IPS-11a (cell line): ENCODE data around the gene MYO3A.
"Not testable (repeated sequence)": the region's sequence is repeated elsewhere in the genome, so short reads cannot be mapped to it uniquely, and the experiment has no call there.

ENCODE experiments used
- H3K4me3 ChIP-seq: one replicate; pipeline ENCODE4 v1.5.1; 2013; ENCODE audit warnings: low read depth, low read length, control low read depth

MYO3A gene

DNA sequence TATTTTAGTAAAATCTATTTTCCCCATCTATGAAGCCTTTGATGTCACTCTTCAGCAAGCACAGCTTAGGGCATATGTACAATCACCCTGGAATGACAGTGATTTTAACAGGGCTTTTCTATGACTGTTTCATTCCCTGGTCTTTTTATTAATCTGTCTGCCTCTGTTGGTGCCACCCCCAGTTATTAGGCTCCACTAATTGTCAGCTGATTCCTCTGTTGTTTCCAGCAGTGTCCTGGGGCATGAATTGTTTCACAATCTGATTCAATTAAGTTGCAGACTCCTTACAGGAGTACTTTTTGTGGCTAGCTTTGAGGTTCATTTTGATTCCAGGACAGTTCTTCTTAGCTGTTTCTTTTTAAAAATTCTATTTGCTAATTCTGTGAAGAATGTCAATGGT, 38.6 kb downstream of the MYO3A start:
- H3K4me3 ChIP-seq: no peak overlapping the region

DNA sequence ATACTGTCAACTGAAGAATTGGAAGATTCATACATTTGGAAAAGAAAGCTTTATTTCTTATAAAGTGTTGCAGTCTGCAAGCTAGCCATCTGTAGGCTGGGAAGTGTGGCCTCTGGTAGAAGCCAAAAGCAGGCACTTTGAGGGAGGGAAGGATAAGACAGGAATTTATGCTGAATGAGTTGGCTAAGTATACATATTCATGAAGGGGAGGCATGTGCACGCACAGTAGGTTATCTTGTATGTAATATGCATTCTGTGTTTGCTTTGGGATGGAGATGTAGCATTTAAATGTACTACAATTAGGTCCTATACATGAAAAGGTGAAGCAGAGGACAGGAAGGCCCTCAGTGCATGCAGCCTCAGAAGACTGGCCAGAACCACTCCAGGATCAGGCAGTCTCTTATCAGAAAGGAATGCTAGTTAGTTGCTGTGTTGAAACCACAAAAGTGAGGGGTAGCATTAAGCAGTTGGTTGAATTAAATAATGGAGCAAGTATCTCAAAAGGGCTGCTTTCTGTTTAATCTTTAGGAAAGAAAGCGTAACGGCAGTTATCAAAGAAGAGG, 40.9 kb downstream of the MYO3A start:
- H3K4me3 ChIP-seq: no peak overlapping the region

DNA sequence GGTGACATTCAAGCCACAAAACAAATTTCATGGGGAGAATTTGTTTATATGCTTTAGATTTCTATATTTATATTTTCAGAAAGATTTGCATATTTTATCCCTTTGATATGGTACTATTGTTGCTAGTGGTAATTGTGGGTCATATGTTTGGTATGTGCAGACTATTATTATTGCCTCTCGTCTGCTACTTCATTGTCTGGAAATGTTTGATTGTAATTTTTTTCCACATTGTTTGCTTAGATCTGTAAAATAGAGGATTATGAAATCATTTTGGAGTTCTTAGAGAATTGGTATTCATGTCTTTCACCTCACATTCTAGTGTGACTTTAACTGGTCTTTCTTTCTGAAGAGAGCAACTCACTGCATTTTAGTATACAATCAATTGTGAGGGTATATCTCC, 44.7 kb downstream of the MYO3A start:
- H3K4me3 ChIP-seq: no peak overlapping the region

DNA sequence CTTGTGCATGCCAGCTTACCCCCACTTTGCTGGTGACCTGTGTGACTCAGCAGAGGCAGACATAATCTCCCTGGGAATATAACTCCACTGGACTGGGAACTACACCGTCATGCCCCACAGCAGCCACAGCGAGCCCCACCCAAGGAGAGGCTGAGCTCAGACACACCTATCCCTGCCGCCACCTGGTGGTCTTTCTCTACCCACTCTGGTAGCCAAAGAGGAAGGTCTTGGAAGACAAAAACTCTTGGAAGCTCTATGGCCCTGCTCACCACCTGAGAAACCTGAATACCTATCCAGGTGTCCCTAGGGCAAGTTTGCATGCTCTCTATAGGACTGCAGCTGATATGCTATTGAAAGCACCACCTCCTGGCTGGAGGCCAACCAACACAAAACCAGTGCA, 48.1 kb downstream of the MYO3A start:
- H3K4me3 ChIP-seq: no peak overlapping the region

DNA sequence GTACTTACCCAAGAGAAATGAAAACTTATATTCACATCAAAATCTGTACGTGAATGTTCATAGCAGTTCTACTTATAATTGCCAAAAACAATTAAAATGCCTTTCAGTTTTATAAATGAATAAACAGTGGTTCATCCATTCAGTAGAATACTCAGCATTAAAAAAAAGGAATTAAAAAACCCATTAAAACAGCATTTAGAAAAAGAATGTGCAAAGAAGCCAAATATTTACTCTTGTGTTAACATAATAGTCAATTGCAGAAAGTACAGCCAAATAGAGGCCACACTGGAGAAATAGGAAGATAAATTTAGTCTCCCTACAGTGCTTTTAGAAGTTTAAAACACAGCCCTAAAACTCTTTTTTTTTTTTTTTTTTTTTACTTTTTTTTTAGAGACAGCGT, 54.6 kb downstream of the MYO3A start:
- H3K4me3 ChIP-seq: no peak overlapping the region

DNA sequence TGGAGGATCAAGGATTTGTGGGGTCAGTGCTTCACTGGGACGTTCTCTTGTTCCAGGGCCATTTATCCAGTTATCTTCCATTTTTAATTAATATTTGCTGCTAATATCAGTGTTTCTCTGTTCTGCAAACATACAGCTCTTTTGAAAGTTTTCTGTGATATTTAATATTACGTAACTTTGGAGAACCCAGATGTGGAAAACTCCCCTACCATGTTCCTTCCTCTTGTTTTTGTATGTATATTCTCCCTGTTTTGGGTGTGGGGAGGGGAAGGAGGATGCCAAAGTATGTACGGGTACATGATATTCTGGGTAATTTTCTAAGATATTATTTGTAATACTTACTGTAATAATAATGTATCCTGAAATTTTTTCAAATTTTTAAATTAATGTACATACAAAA, 55.9 kb downstream of the MYO3A start:
- no peak overlapping the region for H3K4me3 ChIP-seq

DNA sequence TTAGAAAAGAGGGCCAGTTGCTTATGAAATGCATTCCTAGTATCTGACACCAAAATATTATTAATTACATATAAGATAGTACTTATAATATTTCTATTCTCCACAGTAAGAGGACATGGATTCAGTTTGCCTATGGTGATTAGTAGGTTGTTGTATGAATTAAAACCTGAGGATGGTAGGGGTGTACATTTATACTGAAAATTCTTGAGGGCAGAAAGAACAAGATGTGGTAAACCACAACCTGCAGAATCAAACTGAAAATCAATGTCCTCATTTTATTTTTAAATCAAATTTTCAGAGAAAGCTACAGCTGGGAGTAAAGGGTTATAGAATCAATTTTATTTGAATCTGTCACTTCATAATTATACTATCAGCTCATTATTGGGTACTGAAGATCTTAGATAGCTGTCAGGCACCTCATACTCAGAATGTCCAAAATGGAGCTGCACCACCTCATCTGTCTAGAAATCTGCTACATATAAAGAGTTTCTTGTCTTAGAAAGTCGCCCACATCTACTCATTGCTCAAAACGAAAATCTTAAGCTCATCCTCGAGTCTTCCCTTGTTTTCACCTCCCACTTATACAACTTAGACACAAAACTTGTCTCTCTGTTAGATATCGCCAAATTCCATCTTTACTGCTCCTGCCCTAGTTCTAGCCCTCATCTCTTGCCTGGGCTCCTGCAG, 65.4 kb downstream of the MYO3A start:
- no peak overlapping the region for H3K4me3 ChIP-seq

DNA sequence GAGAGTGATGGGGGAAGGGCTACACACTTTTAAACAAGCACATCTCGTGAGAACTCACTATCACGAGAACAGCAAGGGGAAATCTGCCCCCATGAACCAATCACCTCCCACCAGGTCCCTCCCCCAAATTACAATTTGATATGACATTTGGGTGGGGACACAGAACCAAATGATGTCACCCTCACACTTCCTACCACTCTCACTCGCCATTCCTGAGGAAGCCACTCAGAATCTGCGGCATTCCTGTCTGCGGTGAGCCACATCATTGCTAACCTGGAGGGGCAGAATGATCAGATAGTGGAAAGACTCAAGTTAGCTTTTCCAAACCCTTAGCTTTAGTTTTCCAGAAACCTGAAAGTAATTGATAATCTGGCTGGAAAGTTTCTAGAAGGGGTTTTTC, 66.9 kb downstream of the MYO3A start:
- H3K4me3 ChIP-seq: no peak overlapping the region

DNA sequence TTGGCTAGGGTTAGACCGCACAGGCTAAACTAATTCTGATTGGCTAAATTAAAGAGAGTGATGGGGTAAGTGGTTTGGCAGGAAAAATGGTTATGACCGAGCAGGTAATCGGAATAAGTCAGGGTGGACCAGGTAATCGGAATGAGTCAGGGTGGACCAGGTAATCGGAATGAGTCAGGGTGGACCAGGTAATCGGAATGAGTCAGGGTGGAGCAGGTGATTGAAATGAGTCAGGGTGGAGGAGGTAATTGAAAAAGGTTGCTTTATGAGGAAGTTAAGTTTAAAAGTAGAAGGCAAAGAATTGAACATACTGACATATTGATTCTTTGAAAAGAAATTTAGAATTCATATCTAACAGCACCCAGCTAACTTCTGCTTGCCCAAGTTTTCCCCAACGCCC, 68.4 kb downstream of the MYO3A start:
- not testable (repeated sequence) for H3K4me3 ChIP-seq

DNA sequence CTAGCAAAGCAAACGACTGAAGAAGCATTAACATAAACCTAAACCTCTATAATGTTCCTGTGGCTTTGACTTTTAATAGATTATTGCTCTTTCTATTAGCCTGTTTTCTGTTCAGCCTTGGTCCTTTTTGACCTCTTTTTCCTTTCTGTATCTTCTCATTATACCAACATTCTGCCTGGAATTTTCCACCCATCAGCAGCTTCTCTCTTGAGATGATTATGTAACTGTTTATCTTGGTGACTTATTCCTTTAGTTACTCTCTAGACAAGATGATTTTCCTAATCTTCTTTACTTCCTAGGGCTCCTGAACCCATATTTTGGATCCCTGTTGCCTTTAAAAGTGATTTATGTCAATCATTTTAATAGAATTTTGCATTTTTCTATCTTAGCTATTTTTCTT, 81.1 kb downstream of the MYO3A start:
- H3K4me3 ChIP-seq: no peak overlapping the region

DNA sequence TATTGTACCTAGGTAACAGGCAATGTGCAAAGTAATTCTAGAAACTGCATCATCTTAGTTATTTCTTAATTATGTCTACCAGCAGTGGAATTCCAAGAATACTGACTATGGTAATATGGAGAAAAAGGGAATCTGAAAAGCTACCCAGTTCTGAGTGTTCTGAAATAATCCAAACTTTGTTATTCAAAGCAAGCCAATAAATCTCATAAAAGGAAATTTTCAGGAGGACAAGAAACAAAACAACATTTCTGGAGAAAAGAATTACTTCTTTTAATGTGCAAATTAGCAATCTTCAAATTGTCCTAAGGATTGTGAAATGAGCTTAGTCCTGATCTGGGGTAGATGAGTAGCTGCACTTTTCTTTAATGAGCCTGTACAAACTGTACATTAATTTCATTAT, 88.8 kb downstream of the MYO3A start:
- no peak overlapping the region for H3K4me3 ChIP-seq

DNA sequence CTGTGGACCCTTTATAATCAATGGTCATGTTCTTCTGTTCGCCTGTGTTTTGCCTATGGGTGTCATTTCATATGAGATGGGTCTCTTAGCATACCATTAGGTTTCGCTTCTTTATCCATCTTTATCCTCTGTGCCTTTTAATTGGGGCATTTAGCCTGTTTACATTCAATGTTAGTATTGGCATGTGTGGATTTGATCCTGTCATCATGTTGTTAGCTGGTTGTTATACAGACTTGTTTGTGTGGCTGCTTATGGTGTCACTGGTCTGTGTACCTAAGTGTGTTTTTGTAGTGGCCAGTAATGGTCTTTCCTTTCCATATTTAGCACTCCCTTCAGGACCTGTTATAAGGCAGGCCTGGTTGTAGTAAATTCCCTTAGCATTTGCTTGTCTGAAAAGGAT, 90.3 kb downstream of the MYO3A start:
- no peak overlapping the region for H3K4me3 ChIP-seq

DNA sequence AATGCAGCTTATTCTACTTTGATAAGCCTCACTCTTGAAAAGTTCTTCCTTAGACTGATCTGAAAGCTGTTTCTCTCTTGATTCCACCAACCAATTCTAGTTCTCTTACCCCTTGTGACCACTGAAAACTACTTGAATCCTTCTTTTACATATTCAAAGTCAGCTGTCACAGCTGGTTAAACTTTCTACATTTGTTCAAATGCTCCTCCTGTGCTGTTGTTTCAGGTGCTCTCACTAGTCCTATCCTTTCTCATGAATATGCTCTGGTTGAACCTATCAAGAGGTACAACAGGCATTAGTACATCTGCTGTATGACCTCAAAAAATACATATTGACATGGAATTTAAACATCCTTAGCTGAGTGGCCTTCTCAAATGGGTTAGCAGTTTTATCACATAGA, 91.5 kb downstream of the MYO3A start:
- no peak overlapping the region for H3K4me3 ChIP-seq

DNA sequence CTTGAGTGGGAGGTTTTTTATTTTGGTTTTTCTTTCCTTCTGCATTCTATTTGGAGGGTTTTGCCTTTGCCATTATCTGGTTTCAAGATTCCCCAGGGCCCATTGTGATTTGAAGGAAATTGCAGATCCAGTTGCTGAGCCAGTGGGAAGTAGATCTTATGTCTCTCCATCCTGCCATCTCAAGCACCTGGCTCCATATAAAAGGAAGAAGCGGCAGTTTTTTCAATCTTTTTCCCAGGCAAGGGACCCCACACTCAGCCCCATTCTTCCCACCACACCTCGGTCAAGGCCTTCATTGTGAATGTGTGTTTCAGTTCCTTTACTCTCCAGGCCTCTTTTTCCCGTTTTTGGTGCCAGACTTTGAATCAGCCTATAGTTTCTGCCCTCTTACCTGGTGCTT, 95.8 kb downstream of the MYO3A start:
- H3K4me3 ChIP-seq: no peak overlapping the region

DNA sequence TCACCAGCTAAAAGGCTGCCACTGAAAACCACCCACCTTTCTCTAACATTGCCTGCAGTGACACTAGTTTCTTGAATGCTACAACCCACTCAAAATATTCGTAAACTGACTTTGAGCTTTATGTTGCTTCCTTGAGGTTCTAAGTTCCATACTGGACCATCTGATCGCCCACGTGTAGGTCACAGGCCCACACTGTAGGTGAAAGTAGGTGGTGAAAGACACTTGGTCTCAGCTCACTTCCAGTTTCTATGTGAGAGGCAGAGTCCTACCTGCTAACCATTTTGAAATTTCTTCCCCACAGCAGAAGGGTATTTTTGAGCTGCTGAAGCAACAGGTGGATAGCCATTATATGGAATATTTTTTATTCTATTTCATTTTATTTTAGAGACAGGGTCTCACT, 97.3 kb downstream of the MYO3A start:
- H3K4me3 ChIP-seq: no peak overlapping the region

DNA sequence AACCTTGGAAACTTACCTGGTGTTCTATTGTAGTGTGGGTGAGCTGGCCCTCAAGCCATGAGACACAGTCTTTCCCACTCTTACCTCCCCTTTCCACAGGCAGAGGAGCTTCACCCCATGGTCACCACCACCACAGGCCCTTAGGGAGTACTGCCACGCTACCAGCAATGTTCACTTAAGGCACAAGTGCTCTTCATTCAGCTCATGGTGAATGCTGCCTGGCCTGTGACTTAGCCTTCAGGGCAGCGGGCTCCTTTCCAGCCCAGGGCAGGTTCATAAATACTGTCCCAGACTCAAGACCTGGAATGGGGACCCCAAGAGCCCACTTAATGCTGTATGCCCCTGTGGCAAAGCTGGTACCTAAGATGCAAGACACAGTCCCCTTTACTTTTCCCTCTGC, 109.4 kb downstream of the MYO3A start:
- no peak overlapping the region for H3K4me3 ChIP-seq

DNA sequence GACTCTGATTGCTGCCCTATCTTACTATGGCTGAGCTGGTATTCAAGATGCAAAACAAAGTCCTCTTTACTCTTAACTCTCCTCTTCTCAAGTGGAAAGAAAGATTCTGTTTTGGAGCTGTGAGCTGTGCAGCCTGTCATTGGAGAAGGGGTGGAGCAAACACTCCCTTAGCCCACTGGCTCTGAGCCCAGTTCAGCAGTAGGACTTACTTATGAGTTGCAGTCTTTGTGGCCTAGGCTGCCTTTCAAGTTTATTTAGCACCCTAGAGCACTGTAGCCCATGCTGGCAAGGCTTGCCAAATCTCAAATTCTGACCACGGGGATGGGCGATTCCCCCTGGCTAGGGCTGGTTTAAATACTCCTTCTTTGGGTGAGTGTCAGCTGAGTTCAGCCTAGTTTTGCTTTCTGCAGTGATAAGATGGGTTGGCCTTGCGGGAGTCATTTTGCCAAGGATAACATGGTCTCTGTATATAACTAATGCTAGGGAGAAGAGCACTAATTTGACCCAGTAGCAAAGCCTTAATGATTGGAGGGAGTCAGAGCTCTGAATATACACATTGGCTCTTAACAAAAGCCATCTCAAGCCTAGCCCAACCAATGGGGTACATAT, 110.2 kb downstream of the MYO3A start:
- H3K4me3 ChIP-seq: no peak overlapping the region

DNA sequence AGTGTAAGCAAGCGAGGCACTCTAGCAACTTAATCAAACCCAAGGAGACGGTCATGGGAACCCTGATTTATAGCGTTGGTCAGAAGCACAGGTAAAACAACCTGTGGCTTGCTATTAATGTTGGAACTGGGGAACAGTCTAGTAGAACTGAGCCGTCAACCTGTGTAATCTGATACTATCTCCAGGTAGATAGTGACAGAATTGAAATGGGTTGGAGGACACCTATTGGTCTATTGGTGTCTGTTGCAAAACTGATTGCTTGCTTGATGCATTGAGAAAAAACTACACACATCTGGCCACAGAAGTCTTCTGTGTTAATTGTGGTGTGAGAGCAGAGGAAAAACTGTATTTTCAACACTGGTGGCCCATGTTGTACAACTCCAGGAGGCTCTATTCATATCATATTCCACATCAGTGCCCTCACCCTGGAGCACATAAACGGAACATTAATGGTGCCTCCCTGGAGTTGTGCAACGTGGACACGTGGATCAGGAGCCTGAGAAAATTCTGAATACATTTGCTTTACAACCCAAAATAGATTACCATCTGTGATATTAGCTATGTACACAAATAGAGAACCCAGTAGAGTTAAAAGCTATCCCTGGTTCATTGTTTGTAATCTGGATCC, 112.2 kb downstream of the MYO3A start:
- no peak overlapping the region for H3K4me3 ChIP-seq

DNA sequence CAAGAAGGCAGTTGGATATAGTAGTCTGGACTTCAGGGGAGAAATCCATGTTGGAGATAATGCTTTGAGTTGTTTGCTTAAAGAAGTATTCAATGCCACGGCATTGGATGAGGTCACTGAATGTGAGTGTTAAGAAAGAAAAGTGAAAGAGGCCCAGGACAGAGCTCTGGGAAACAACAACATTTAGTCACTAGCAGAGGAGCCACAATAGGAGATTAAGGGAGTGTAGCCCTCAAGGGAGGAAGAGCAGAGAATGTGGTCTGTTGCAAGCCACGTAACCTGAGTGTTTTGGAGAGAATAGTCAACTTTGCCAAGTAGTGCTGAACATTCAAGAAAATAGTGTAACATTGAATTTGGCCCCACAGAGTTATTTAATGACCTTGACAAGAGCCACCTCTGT, 114.7 kb downstream of the MYO3A start:
- no peak overlapping the region for H3K4me3 ChIP-seq

DNA sequence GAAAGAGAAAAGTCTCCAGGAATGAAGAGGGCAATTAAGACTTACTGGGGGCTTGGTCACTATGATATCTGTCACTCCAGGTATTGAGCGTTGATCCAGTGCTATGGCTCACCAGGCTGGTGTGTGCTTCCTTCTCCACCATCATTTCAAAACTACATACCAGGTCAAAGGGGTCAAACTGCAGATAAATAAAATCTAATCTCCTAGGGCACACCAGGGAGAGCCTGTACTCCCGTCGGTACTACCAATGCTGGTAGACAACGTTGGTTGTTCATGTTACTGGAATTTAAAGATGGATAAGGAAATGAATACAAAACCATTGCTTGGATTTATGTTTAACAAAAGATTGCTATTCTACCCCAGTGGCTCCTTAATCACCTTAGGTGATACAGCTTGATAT, 118.3 kb downstream of the MYO3A start:
- H3K4me3 ChIP-seq: no peak overlapping the region

DNA sequence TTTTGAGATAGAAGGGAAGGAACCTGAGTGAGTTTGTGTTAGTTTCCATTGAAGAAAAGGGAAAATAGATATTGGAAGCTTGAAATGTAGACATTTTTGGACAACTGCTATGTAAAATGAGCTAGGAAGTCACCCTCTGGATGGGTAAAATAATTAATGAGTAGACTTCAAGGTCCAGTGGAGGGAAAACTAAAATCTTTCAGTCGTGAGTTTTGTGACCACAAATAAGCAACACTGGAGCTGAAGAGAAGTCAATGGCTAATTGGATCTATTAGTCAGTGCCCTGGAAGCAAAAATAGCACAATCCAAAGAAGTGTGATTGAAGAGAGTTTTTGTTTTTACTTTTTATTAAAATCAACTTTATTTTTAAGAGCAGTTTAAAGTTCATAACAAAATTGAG, 123.4 kb downstream of the MYO3A start:
- H3K4me3 ChIP-seq: no peak overlapping the region

DNA sequence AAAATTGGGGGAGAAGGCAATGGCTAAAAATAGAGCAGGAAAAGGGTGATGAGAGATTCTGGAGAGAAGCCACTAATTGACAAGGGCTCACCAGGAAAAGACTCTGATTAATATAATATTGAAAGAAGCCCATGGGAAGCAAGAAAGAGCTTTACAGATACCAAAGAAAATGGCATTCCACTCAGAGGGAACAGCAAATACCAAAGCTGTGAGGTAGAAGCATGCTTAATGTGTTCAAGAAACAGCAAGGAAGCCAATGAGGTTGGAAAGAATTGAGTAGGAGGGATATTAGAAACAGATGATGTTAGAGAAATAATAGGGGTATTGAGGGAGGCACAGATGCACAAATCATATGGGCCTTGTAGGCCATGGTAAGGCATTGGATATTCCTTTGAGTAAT, 130.1 kb downstream of the MYO3A start:
- H3K4me3 ChIP-seq: no peak overlapping the region
